NCI-H1048 (cell line): ENCODE data around the gene KCNH6.

Experiments used
- DNase-seq: peaks from one replicate; lab custom pipeline; 2025; lab: John Stamatoyannopoulos, UW

KCNH6 gene

DNA sequence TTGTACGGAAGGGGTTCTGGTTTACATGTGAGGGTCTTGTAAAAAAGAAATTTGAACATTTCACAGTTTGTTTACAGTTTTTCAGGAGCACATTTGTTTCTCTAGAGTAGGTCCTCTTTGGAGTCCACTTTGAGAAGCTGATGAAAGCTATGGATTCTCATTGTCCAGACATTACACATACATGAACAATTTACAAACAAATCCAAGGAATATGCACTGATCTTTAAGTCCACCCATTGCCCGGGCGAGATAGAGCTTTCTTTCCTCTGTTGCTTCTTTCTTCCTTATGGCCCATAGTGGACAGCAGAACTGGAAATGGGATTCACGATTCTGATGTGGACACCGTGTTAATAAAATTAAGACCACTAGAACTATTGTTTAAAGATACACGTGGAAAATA is 29.1 kb downstream of the KCNH6 start:
- no peak for DNase-seq

- no peak for DNase-seq
Observed at GRCh38 chr17:63555500-63556156, 32.5 kb downstream of the KCNH6 start.

GRCh38 chr17:63557416-63557815 is 34.3 kb downstream of the KCNH6 start:
- no peak for DNase-seq

DNA sequence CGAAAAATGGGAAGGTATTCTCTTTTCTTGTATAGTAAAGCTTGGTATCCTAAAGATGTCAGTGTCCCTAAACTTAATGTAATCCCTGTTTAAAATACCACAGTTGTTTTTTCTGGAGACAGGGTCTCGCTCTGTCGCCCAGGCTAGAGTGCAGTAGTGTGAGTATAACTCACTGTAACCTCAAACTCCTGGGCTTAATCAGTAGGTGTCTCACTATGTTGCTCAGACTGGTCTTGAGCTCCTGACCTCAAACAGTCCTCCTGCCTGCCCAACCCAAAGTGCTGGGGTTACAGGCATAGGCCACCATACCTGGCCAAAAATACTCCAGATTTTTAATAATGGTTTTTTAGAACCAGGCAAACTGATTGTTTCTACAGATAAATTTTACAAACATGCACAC is 35.3 kb downstream of the KCNH6 start:
- no peak for DNase-seq

DNA sequence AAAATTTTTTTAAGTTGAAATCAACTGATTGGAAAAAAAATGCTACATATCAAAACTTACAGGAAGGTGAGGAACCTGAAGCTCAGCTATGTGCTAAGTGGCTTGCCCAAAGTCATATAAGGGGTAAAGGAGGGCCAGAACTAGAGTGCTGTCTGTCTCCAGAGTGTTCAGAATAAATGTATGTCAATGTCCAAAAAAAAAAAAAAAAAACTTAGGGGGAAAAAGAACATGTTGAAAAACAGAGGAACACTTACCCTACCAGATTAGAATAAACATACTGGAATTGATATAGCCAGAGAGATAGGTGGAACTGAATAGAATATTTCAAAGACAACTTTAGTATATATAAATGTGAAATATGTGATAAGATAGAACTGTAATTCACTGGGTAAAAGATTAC is 38.7 kb downstream of the KCNH6 start:
- no peak for DNase-seq

DNA sequence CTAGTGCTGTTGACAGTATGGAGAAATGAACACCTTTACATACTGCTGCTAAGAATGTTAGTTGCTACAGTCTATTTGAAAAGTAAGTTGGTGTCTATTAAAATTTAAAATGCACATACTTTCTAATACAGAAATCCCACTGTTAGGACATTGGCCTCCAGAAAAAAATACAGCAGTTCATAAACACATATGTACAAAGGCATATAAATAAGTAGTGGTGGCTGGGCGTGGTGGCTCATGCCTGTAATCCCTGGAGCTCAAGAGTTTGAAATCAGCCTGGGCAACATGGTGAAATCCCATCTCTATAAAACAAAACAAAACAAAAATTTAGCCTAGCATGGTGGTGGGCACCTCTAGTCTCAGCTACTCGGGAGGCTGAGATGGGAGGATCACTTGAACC is 40.2 kb downstream of the KCNH6 start:
- DNase-seq = no peak

- no peak for DNase-seq
Observed at GRCh38 chr17:63564562-63564961, 41.4 kb downstream of the KCNH6 start.

DNA sequence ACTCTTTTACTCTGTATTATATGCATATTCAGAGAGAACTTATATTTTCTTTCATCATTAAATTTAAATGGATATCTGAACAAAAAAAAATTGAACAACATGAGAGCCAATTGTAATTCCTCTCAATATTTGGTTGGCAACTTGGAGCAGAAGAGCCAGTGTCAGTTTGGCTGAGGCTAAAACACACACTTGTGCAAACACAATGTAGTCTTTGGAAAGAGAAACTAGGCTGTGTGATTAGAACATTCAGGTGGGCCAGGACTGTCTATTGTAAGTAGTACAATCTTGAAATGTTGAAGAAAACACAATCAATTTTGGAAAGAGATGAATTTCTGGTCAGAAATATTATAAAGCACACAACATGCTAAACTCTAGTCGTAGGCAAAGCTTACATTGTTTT is 44.1 kb downstream of the KCNH6 start:
- no peak for DNase-seq

DNA sequence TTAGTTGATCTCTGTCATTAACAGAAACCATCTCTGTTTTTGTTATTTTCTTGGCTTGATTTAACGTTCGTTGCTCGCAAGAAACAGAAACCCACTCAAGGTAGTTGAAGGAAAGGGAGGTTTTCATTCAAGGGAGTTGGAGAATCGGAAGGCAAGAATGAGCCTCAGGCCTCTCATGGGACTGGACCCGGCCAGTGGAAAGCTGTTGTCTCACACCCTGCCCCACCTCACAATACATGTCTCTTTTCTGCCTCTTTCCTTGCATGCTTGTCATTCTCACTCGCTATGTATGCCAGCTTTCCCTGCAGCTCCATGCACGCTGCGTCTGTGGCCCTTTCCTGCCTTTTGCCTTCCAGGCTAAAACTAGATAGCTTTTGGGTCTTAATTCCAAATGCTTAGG is 45.4 kb downstream of the KCNH6 start:
- DNase-seq = no peak

- no peak for DNase-seq
Observed at GRCh38 chr17:63571632-63572310, 48.6 kb downstream of the KCNH6 start.

GRCh38 chr17:63573634-63574033 is 50.5 kb downstream of the KCNH6 start:
- DNase-seq = no peak

GRCh38 chr17:63578027-63578768 is 55.0 kb downstream of the KCNH6 start:
- no peak for DNase-seq

DNA sequence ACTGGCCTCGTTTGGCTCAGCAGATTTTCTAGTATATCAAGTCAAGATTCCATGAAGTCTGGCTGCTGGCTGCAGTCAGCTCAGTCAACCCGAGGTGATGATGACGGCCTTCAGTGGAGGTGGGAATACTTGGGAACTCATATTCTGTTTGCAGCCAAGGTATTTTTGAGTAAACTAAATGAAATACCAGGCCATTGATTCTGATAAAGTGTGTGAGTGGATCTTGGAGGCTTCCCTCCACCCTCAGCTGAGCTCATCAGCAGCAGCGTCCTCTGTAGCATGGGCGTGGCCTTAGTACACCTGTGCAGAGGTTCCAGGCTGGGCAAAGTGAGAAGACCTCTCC is 55.6 kb downstream of the KCNH6 start:
- DNase-seq = no peak

DNA sequence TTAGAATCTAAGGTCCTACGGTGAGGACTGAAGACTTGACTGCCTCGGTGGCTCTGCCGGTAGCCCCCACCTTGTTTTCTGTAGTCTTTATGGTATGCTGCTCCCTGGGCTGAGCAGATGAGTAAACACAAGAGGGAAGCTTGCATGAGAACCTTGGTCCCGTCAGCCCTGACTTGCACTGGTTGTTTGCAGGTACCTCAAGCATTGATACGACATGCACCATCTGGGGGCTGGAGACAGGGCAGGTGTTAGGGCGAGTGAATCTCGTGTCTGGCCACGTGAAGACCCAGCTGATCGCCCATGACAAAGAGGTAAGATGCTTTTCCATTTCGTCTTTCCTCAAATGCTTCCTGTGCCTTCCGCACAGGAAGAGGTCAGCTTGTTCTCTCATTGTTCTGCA is 56.5 kb downstream of the KCNH6 start:
- DNase-seq = no peak

GRCh38 chr17:63587770-63588169 is 64.6 kb downstream of the KCNH6 start:
- no peak for DNase-seq

GRCh38 chr17:63588797-63589196 is 65.6 kb downstream of the KCNH6 start:
- DNase-seq = no peak

- DNase-seq = no peak
Observed at GRCh38 chr17:63589646-63590045, 66.5 kb downstream of the KCNH6 start.

- no peak for DNase-seq
Observed at GRCh38 chr17:63592797-63593196, 69.6 kb downstream of the KCNH6 start.

- no peak for DNase-seq
Observed at GRCh38 chr17:63595132-63595531, 72.0 kb downstream of the KCNH6 start.
